ENCODE data around the gene C13orf42. TPM values are rescaled to one million over a fixed set of nuclear protein-coding genes. Genes with fewer than 3 reads are reported as not detected.

The C13orf42 gene
- total RNA-seq, 1 donor from 2014 or later: not detected

GRCh38 chr13:51070005-51070649, 40.9 kb downstream of the C13orf42 start:
- H3K4me1 Mint-ChIP-seq (ENCODE audit: unreplicated experiment): peaks cover 10% of the 10 kb centered on the region

DNA sequence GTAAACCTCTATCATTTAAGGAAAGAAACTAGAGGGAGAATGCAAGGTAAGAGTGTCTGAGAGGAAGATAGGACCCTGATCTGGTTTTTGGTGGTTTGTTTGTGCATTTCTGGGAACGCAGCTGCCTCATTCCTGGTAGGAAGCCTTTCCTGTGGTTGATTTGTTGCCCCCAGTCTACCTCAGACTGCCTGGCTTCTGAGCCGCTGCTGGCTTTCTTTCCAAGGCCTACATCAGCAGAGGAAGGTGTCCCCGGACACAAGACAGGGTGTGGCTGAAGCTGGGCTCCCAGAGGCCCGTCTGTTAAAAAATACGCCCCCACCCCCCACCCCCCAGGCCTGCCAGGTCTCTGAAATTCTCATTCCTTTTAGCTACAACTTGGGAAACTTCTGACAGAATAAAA, 42.6 kb downstream of the C13orf42 start:
- Mint-ChIP-seq H3K27me3 (peaks cover 8% of the 10 kb centered on the region), H3K4me1 (ENCODE audit: unreplicated experiment) (peaks cover 14% of the 10 kb centered on the region), H3K4me3 (no peak overlapping the region), H3K36me3 (no peaks in the 10 kb centered on the region), H3K27ac (no peak overlapping the region), H3K9me3 (no peaks in the 10 kb centered on the region)
- TF ChIP-seq CTCF (conservative IDR thresholded peaks at IDR 0.05): no peak
- DNase-seq (ENCODE audit: extremely low spot score, unreplicated experiment): no peak

More at GRCh38 chr13:51070005-51070649, 40.9 kb downstream of the C13orf42 start:
- H3K27ac Mint-ChIP-seq: no peak overlapping the region
- DNase-seq (ENCODE audit: extremely low spot score, unreplicated experiment): peak; percentile 90
- H3K4me3 Mint-ChIP-seq: no peak overlapping the region
- TF ChIP-seq CTCF (conservative IDR thresholded peaks at IDR 0.05): peak; percentile 98
- H3K9me3 Mint-ChIP-seq: no peaks in the 10 kb centered on the region
- peaks cover 4% of the 10 kb centered on the region for H3K27me3 Mint-ChIP-seq
- no peaks in the 10 kb centered on the region for H3K36me3 Mint-ChIP-seq

DNA sequence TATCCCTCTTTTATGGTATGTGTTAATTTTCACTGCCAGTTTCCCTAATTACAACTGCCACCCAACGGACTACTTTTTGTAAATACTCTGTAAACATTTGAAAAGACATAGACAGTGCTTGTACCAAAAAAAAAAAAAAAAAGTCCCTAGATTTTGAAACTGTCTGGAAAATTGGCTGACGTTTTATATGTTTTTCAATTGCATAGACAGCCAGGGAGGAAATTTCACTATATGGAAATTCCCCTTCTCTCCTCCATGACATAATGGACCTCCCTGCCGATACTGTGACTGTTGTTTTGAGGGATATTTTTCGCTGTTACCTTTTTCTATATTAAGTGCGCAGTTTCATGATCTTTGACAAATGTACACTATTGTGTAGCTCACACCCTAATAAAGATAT, 43.4 kb downstream of the C13orf42 start:
- Mint-ChIP-seq H3K27me3 (peaks cover 8% of the 10 kb centered on the region), H3K9me3 (no peaks in the 10 kb centered on the region), H3K4me1 (ENCODE audit: unreplicated experiment) (peaks cover 14% of the 10 kb centered on the region), H3K36me3 (no peaks in the 10 kb centered on the region), H3K4me3 (no peak overlapping the region), H3K27ac (no peak overlapping the region)
- no peak for TF ChIP-seq CTCF (conservative IDR thresholded peaks at IDR 0.05)
- no peak for DNase-seq (ENCODE audit: extremely low spot score, unreplicated experiment)

DNA sequence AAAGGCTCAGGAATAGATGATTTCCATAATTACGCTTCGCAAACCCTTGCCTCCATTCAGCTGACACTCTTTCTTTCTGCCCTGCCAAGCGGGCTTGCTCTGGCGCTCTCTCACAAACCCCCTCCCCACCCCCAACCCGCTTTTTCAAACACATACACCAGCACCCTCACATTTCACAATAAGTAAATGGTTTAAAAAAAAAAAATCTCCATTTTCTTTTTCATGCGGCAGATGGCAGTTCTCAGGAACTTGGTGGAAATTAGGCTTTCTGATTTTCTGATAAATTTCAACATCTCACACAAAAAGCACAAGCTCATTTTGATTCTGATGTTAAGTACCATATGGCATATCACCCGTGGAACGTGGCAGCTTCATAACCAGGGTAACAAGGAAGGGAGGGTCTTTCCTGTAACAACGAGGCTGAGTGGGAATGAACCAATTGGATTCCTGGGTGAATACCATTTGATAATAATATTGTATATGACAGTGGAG, 43.8 kb downstream of the C13orf42 start:
- Mint-ChIP-seq H3K27ac (no peak overlapping the region), H3K4me1 (ENCODE audit: unreplicated experiment) (peaks cover 14% of the 10 kb centered on the region), H3K4me3 (no peak overlapping the region), H3K36me3 (no peaks in the 10 kb centered on the region), H3K9me3 (no peaks in the 10 kb centered on the region), H3K27me3 (peaks cover 8% of the 10 kb centered on the region)
- DNase-seq (ENCODE audit: extremely low spot score, unreplicated experiment): no peak
- TF ChIP-seq CTCF (conservative IDR thresholded peaks at IDR 0.05): no peak

DNA sequence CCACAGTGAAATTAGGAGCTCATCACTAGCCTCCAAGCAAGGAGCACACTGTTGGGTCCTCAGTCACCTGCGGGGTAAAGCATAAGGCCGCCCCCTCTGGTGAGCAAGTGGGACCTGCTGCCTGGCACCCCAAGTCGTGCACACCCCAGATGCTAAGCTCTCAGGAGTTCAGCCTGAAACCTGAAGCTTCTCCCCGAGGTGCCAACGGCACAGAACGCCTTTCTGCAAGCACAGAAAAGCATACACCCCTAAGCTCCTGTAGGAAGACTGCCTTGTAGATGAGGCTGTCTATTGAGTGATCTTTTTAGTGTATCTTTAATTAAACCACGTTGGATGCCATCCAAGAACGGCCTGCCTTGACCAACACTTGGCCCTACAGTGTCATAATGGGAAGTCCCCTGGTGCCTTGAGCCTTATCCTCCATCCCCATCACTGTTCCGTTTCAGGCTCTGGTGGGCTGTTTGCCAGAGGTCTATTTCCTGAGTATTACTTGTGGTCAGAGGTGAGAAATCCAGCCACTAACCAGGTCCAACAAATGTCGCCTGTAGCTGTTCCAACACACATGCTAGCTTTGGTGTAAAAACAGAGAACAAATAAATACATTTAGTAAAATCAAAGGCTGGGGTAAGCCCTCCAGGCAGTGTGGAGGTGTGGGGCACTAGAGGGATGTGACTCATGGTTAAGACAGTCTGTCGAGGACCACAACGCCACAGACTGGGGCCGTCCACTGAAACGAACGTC, 44.8 kb downstream of the C13orf42 start:
- peaks cover 8% of the 10 kb centered on the region for H3K27me3 Mint-ChIP-seq
- no peak overlapping the region for H3K27ac Mint-ChIP-seq
- peaks cover 14% of the 10 kb centered on the region for H3K4me1 Mint-ChIP-seq (ENCODE audit: unreplicated experiment)
- no peak for DNase-seq (ENCODE audit: extremely low spot score, unreplicated experiment)
- H3K9me3 Mint-ChIP-seq: no peaks in the 10 kb centered on the region
- no peak overlapping the region for H3K4me3 Mint-ChIP-seq
- no peak for TF ChIP-seq CTCF (conservative IDR thresholded peaks at IDR 0.05)
- no peaks in the 10 kb centered on the region for H3K36me3 Mint-ChIP-seq
